ENCODE data around the gene CGB1.

Gene CGB1

DNA sequence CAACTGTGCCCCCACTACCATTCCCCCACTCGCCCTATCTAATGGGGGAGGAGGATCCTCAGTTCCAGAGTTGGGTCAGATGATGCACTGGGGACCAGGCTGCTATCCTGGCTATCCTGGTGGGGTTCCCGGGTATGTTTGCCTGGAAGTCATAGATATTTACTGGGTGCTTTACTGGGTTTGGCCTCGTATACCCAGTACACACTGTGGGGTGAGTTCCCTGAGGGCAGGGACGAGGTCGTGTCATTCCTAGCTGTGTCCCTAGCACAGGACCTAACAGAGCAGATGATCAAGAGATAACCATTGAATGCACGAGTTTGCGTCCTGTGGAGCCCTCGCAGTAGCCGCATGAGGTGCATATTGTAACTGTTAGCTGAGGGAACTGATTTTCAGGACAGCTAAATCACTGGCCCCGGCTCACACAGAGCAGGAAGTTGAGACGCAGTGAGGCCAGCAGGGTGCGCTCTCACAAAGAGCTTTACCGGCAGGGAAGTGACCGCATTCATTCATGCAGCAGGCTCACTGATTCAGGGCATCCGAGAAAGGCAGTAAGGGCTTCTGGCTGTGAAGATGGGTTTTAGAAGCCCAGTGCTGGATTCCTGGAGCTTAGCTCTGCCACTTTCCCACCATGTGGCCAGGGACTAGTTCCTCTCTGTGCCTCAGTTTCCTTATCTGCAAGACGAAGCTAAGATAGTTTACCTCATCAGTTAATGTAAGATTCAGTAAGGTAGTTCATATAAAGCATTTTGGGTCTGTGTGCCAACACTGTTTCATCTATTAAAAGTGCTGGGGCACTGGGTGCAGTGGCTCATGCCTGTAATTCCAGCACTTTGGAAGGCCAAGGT, 37.0 kb downstream of the CGB1 start:
- Mint-ChIP-seq H3K36me3 (ENCODE audit: low read depth) (peaks cover 31% of the 10 kb centered on the region), H3K4me1 (peaks cover 8% of the 10 kb centered on the region), H3K27ac (peak overlapping the region; percentile 74), H3K27me3 (ENCODE audit: low read depth, poor library complexity) (no peaks in the 10 kb centered on the region), H3K9me3 (no peaks in the 10 kb centered on the region), H3K4me3 (no peak overlapping the region)
- TF ChIP-seq, protein P1, sequence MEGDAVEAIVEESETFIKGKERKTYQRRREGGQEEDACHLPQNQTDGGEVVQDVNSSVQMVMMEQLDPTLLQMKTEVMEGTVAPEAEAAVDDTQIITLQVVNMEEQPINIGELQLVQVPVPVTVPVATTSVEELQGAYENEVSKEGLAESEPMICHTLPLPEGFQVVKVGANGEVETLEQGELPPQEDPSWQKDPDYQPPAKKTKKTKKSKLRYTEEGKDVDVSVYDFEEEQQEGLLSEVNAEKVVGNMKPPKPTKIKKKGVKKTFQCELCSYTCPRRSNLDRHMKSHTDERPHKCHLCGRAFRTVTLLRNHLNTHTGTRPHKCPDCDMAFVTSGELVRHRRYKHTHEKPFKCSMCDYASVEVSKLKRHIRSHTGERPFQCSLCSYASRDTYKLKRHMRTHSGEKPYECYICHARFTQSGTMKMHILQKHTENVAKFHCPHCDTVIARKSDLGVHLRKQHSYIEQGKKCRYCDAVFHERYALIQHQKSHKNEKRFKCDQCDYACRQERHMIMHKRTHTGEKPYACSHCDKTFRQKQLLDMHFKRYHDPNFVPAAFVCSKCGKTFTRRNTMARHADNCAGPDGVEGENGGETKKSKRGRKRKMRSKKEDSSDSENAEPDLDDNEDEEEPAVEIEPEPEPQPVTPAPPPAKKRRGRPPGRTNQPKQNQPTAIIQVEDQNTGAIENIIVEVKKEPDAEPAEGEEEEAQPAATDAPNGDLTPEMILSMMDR (IDR thresholded peaks at IDR 0.05), result peak; percentile 74
- DNase-seq, result peak; percentile 80

DNA sequence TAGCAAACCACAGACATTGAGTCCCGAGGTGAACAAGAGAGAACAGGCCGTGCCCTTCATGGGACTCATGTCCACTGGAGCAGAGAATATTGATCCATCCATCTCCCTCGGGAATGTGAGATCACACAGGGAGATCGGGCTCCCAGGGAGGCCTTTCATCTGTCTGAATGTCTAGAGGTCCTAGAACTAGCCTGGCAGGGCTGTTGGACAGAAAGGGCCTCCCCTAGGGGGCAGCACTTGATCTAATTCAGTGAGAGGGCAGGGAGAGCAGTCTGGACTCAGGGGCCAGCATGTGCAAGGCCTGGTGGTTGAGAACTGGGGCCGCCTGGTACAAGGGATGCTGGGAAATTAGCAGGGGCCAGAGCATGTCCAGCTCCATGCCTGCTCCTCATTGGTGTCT, 38.7 kb downstream of the CGB1 start:
- no peak overlapping the region for H3K27ac Mint-ChIP-seq
- H3K4me1 Mint-ChIP-seq, result peaks cover 21% of the 10 kb centered on the region
- H3K36me3 Mint-ChIP-seq (ENCODE audit: low read depth), result peaks cover 14% of the 10 kb centered on the region
- TF ChIP-seq, protein P1 (IDR thresholded peaks at IDR 0.05), result peak; percentile 54
- H3K9me3 Mint-ChIP-seq, result no peaks in the 10 kb centered on the region
- no peak overlapping the region for H3K4me3 Mint-ChIP-seq
- no peaks in the 10 kb centered on the region for H3K27me3 Mint-ChIP-seq (ENCODE audit: low read depth, poor library complexity)
- DNase-seq, result peak; percentile 75

DNA sequence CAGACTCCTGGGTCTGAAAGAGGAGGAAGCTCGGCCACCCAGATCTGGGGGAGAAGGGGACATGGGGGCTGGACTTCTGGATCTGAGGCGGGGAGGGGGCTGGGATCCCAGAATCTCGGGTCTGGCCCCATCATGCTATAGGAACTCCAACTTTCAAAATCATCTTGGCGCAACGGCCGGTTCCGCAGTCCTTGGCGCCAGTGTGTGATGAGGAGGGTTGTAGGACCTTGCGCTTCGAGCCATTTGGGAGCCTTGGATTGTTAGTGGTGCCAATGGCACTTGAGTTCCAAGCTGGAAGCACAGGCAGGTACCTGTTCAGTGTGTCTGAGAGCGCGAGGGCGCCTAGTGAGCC, 42.7 kb downstream of the CGB1 start:
- Mint-ChIP-seq H3K27me3 (ENCODE audit: low read depth, poor library complexity) (no peaks in the 10 kb centered on the region), H3K4me1 (peaks cover 43% of the 10 kb centered on the region), H3K9me3 (no peaks in the 10 kb centered on the region), H3K27ac (peak overlapping the region; percentile 96), H3K36me3 (ENCODE audit: low read depth) (peaks cover 18% of the 10 kb centered on the region), H3K4me3 (peak overlapping the region; percentile 98)
- TF ChIP-seq, protein P1 (IDR thresholded peaks at IDR 0.05), result no peak
- no peak for DNase-seq

DNA sequence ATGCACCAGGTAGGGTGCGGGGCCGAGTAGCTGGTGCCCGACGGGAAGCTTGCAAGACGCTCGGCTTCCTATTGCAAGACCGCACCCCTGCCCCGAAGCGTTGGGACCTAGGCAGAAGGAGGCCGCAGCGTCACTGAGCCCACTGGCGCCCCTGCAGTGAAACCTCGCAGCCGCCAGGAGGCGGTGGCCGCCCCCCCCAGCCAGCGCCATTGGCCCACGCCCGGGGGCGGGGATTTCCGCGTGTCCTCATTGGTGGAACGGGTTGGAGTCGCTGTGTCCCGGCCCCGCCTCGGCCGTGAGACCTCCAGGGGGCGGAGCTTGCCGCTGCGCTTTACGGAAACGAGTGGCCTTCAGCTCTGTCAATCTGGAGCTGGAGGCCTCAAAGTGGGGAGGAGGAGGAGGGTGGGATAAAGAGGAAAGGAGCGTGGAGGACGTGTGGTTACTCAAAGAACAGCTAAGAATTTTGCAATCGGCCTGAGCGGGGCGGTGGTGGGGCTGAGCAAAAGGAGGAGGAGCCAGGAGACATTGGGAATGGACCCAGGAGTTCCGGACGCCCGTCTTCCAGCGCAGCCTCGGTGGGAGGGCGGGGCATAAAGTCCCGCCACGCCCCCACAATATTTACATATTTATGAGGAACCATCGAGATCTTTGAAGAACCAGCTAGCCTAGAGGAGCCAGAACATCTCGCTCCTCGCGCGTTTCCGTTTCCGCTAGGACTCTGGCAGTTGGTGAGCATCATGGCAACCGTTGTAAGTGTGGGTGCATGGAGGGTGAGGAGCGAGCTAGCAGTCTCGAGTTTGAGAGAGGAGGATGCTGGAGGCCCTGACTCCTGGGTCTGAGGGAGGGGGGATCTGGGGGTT, 43.3 kb downstream of the CGB1 start, which contains the start of the genes GYS1 and RUVBL2:
GYS1 (minus strand) TSS at position 135 of the 860 bp plus-strand sequence. CDS start 197 bp downstream, outside the sequence.
RUVBL2 (plus strand) TSS at position 713 of the 860 bp plus-strand sequence; CDS start at position 738, 25 bp downstream.
- TF ChIP-seq, protein P1 (IDR thresholded peaks at IDR 0.05), result peak; percentile 98
- Mint-ChIP-seq H3K27me3 (ENCODE audit: low read depth, poor library complexity) (no peaks in the 10 kb centered on the region), H3K27ac (peak within 1 kb of the TSS; percentile 99), H3K36me3 (ENCODE audit: low read depth) (peaks cover 24% of the 10 kb centered on the region), H3K4me3 (peak within 1 kb of the TSS; percentile 98), H3K9me3 (no peaks in the 10 kb centered on the region), H3K4me1 (peaks cover 43% of the 10 kb centered on the region)
- DNase-seq, result peak; percentile 99

DNA sequence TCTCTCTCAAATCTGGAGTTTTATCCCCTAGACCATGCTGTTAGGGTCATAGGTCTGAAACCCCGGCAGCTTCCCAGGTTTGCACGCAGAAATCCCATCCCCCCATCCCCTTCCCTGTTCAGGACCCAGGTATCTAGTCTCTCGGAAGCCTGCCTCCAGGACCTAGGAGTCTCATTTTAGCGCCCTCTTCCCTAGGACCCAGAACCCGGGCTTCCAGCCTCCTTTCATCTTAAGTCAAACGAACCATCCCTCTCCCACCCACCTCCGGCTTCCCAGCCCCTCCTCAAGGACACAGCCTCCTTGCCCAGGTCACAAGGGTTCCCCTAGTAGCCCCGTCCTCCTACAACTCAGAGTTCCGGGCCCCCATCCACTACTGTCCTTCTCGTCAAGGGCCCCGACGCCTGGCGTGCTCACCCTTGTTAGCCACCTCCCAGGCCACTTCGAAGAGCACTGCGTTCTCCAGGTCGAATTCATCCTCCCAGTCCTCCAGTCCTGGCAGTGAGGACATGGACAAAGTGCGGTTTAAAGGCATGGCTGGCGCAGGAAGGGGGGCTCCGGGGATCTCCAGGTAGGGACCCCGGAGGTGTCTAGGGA, 44.0 kb downstream of the CGB1 start:
- peak overlapping the region; percentile 99 for H3K27ac Mint-ChIP-seq
- no peaks in the 10 kb centered on the region for H3K27me3 Mint-ChIP-seq (ENCODE audit: low read depth, poor library complexity)
- H3K36me3 Mint-ChIP-seq (ENCODE audit: low read depth), result peaks cover 30% of the 10 kb centered on the region
- peaks cover 43% of the 10 kb centered on the region for H3K4me1 Mint-ChIP-seq
- peak overlapping the region; percentile 98 for H3K4me3 Mint-ChIP-seq
- no peaks in the 10 kb centered on the region for H3K9me3 Mint-ChIP-seq
- no peak for DNase-seq
- TF ChIP-seq, protein P1 (IDR thresholded peaks at IDR 0.05), result no peak
